Measurements from ENCODE around the gene PRKCE. TPM values are rescaled to one million over a fixed set of nuclear protein-coding genes. Genes with fewer than 3 reads are reported as not detected.

The PRKCE gene
- total and polyA plus RNA-seq, 7 donors = 3.0 to 22.8 (median 16.1) TPM

DNA sequence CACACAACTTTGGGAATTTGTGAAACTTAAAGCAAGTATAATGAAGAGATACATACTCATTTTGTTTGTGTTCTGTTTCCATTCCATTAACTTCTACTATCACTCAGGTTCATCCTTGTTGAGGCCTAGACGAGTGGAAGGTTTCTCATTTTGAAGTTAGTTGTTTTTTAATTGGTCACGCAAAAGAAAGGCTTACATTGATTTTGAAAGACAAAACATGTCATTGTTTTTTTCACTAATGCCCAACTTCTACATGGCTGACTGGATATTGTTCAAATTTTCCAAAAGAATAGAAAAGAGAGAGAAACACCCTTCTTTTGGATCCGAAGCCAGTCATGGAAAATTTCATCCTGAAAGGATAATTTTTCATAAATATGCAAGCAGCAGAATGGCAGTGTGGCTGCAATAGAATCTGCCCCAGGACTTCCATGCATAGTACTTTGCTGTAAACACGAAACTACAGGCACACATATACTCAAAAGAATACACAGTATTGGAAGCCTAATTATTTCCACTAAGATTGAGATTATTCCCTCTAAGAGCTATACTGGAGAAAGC is 27.4 kb downstream of the PRKCE start:
- ATAC-seq = no peak
- Histone ChIP-seq H3K27me3 (ENCODE audit: insufficient read depth in 3 of 3, low read length in 2 of 3) (no peaks in the 10 kb centered on the region), H3K9me3 (no peaks in the 10 kb centered on the region), H3K4me1 (peaks cover 34% of the 10 kb centered on the region), H3K27ac (no peak overlapping the region), H3K4me3 (no peak overlapping the region), H3K36me3 (ENCODE audit: insufficient read depth in 1 of 2, low read depth in 1 of 2) (no peaks in the 10 kb centered on the region)
- intact Hi-C loops (cut with DNase I) = no loop called here
- DNase-seq = no peak
- WGBS, 3 donors = 90 to 93% (median 92%) methylated on average over 4 of the region's 4 CpGs
- TF ChIP-seq, protein P1, sequence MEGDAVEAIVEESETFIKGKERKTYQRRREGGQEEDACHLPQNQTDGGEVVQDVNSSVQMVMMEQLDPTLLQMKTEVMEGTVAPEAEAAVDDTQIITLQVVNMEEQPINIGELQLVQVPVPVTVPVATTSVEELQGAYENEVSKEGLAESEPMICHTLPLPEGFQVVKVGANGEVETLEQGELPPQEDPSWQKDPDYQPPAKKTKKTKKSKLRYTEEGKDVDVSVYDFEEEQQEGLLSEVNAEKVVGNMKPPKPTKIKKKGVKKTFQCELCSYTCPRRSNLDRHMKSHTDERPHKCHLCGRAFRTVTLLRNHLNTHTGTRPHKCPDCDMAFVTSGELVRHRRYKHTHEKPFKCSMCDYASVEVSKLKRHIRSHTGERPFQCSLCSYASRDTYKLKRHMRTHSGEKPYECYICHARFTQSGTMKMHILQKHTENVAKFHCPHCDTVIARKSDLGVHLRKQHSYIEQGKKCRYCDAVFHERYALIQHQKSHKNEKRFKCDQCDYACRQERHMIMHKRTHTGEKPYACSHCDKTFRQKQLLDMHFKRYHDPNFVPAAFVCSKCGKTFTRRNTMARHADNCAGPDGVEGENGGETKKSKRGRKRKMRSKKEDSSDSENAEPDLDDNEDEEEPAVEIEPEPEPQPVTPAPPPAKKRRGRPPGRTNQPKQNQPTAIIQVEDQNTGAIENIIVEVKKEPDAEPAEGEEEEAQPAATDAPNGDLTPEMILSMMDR (IDR thresholded peaks at IDR 0.05) = no peak

DNA sequence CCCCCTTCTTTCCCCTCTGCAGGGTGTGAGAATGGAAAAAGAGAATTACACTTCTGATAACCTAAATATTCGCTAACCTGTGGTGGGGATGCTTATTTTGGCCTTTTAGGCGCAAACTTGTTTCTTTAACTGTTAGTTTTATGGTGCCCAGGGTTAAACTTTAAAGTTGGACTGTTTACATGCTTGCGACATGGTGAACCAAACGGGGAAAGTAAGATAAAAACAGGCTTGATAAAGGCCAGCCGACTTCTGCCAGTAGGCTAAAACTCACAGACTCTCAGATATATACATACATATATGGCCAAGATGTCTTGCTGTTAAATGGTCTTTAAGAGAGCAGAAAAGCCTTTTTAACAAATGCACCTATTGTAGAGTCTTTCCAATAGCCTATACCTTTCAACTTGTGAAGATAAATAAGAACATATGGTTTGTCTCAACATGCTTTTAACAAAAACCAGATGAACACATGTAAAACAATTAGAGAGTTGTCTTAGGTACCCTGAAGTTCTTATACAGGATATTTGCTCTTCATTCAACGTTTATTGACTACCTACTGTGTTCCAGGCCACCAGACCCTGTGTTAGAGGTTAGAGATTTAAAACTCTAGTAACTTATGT is 29.0 kb downstream of the PRKCE start:
- intact Hi-C loops (cut with DNase I) = loop anchor here in 1 of 2 donors (2.0 kb wide), 1 partner anchor 28 kb away; no protein-coding TSS in a partner anchor
- 91 to 95% (median 95%) methylated on average over 6 of the region's 6 CpGs for WGBS, 3 donors
- no peak for DNase-seq
- H3K36me3 ChIP-seq (ENCODE audit: insufficient read depth in 1 of 2, low read depth in 1 of 2) = no peaks in the 10 kb centered on the region
- H3K4me3 ChIP-seq = no peak overlapping the region
- no peak for ATAC-seq
- TF ChIP-seq, protein P1 (IDR thresholded peaks at IDR 0.05) = no peak
- H3K27ac ChIP-seq = no peak overlapping the region
- no peaks in the 10 kb centered on the region for H3K27me3 ChIP-seq (ENCODE audit: insufficient read depth in 3 of 3, low read length in 2 of 3)
- no peaks in the 10 kb centered on the region for H3K9me3 ChIP-seq
- peaks cover 37% of the 10 kb centered on the region for H3K4me1 ChIP-seq

DNA sequence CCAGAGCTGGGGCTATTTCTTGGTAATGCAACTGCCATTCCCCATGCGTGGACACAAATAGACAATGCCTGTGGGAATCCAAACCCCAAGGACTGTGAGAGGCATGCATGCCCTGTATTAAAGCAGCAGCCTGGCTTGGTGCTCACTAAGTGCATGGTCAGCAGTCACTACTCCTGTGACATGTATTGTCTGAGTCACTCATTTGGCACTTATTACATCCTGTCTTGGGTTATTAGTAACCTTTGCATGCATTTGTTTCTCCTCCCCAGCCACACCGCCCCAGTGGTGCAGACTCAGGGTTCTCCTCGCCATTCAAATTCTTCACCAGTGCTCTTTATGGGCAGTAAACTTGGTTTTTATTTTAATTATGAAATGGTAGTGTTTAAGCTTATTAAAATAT is 30.2 kb downstream of the PRKCE start:
- peak in 1 of 2 donors; percentile 48 for DNase-seq
- H3K9me3 ChIP-seq = no peaks in the 10 kb centered on the region
- 38 to 49% (median 43%) methylated on average over 3 of the region's 3 CpGs for WGBS, 3 donors
- peak overlapping the region; percentile 80 for H3K27ac ChIP-seq
- no peaks in the 10 kb centered on the region for H3K36me3 ChIP-seq (ENCODE audit: insufficient read depth in 1 of 2, low read depth in 1 of 2)
- peaks cover 37% of the 10 kb centered on the region for H3K4me1 ChIP-seq
- TF ChIP-seq, protein P1 (IDR thresholded peaks at IDR 0.05) = no peak
- no peak overlapping the region for H3K4me3 ChIP-seq
- no peaks in the 10 kb centered on the region for H3K27me3 ChIP-seq (ENCODE audit: insufficient read depth in 3 of 3, low read length in 2 of 3)
- ATAC-seq = peak; percentile 94 to 98 (median 97)
- intact Hi-C loops (cut with DNase I) = loop anchor here in 1 of 2 donors (2.0 kb wide), 1 partner anchor 29 kb away; no protein-coding TSS in a partner anchor

DNA sequence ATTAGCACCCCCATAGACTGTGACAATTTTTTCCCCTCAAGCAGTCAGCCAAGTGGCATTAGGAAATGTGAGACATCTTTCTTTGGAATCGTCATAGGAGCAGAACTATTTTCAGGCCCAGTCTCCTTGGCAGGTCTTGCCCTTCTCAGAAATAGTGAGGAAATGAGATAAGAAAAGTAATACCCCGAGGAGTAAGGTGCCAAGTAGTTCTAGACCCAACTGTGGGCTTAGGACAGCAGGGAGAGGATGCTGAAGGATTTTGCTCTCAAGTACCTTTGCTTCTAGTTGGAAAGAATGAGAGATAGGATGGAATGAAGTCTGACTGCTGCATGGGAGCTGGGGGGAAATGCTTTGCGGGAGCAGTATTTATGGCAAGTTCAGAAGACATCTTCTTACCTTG is 31.8 kb downstream of the PRKCE start:
- WGBS, 3 donors = 16 to 47% (median 19%) methylated on average over 3 of the region's 3 CpGs
- intact Hi-C loops (cut with DNase I) = no loop called here
- H3K36me3 ChIP-seq (ENCODE audit: insufficient read depth in 1 of 2, low read depth in 1 of 2) = no peaks in the 10 kb centered on the region
- H3K27me3 ChIP-seq (ENCODE audit: insufficient read depth in 3 of 3, low read length in 2 of 3) = no peaks in the 10 kb centered on the region
- DNase-seq (no peak), ATAC-seq (peak; percentile 43 to 76 (median 58))
- peak overlapping the region; percentile 80 for H3K27ac ChIP-seq
- H3K4me3 ChIP-seq = no peak overlapping the region
- H3K4me1 ChIP-seq = peaks cover 37% of the 10 kb centered on the region
- no peaks in the 10 kb centered on the region for H3K9me3 ChIP-seq
- TF ChIP-seq, protein P1 (IDR thresholded peaks at IDR 0.05) = no peak

Measured in psoas muscle (tissue), 8 donors.